SHP77 treated with DMSO at 0.1 percent for 48 hours (cell line): ENCODE measurements around the gene RAB26.

Source experiments
- DNase-seq: peaks from one replicate; lab custom pipeline; 2025; lab: John Stamatoyannopoulos, UW

RAB26 gene

GRCh38 chr16:2178321-2179106, 30.1 kb downstream of the RAB26 start:
- no peak for DNase-seq

- no peak for DNase-seq
Measured at GRCh38 chr16:2179107-2179501, 30.7 kb downstream of the RAB26 start.

- no peak for DNase-seq
Measured at GRCh38 chr16:2179576-2179975, 31.2 kb downstream of the RAB26 start.

- DNase-seq: no peak
Measured at GRCh38 chr16:2180461-2180860, 32.0 kb downstream of the RAB26 start.

- no peak for DNase-seq
Measured at GRCh38 chr16:2180962-2181923, 32.8 kb downstream of the RAB26 start.

- DNase-seq: no peak
Measured at GRCh38 chr16:2181952-2182351, 33.5 kb downstream of the RAB26 start.

GRCh38 chr16:2183671-2184070, 35.2 kb downstream of the RAB26 start:
- no peak for DNase-seq

- no peak for DNase-seq
Measured at GRCh38 chr16:2184346-2184745, 35.9 kb downstream of the RAB26 start.

- no peak for DNase-seq
Measured at GRCh38 chr16:2184962-2185361, 36.5 kb downstream of the RAB26 start.

- DNase-seq: no peak
Measured at GRCh38 chr16:2186064-2186463, 37.6 kb downstream of the RAB26 start.

- no peak for DNase-seq
Measured at GRCh38 chr16:2186505-2186904, 38.1 kb downstream of the RAB26 start.

- no peak for DNase-seq
Measured at GRCh38 chr16:2187212-2187611, 38.8 kb downstream of the RAB26 start.

GRCh38 chr16:2188395-2188794, 40.0 kb downstream of the RAB26 start:
- DNase-seq: no peak

- DNase-seq: no peak
Measured at GRCh38 chr16:2189252-2189893, 40.9 kb downstream of the RAB26 start.

GRCh38 chr16:2190002-2190658, 41.7 kb downstream of the RAB26 start:
- DNase-seq: no peak

- no peak for DNase-seq
Measured at GRCh38 chr16:2190659-2191445, 42.4 kb downstream of the RAB26 start.

GRCh38 chr16:2191446-2191706, 43.0 kb downstream of the RAB26 start:
- no peak for DNase-seq

GRCh38 chr16:2194166-2194834, 45.9 kb downstream of the RAB26 start:
- no peak for DNase-seq

- DNase-seq: peak; percentile 37
Measured at GRCh38 chr16:2194852-2195321, 46.5 kb downstream of the RAB26 start.

- DNase-seq: no peak
Measured at GRCh38 chr16:2195322-2196161, 47.1 kb downstream of the RAB26 start.
